SU-DHL-6 (cell line): ENCODE results near the gene COL13A1.

Source experiments
- CTCF ChIP-seq: fragments of 200-600 bp; sonication (generic); IDR thresholded peaks from one replicate; pipeline ENCODE4 v1.5.1; 2017; ENCODE audit warnings: antibody characterized with exemption, mild to moderate bottlenecking, low read length, moderate library complexity; ENCODE audit not compliant: insufficient read depth, poor library complexity, severe bottlenecking
- EZH2phosphoT487 ChIP-seq: fragments of 200-600 bp; sonication (generic), shearing (Covaris generic); conservative IDR thresholded peaks from 2 replicates; pipeline ENCODE4 v1.6.1; 2018; ENCODE audit warnings: mild to moderate bottlenecking, antibody characterized with exemption, low read length, moderate library complexity, mixed read lengths

GRCh38 chr10:69901022-69901421, 99.3 kb downstream of the COL13A1 start:
- TF ChIP-seq CTCF, result no peak
- no peak for TF ChIP-seq EZH2phosphoT487
